DMS114 treated with DMSO at 0.1 percent for 48 hours (cell line): Measurements from ENCODE around the gene ZNF468.
"Not testable (repeated sequence)": the region's sequence is repeated elsewhere in the genome, so short reads cannot be mapped to it uniquely, and the experiment has no call there.

Experiments
- DNase-seq: peaks from one replicate; lab custom pipeline; 2025; ENCODE audit not compliant: unreplicated experiment; lab: John Stamatoyannopoulos, UW

Gene ZNF468

GRCh38 chr19:52857378-52858191, at the start of gene ZNF468:
Gene ZNF468 (minus strand): TSS chr19:52857619. CDS start chr19:52854272, 3,347 bp downstream.
- DNase-seq = peak; percentile 33

- not testable (repeated sequence) for DNase-seq
Measured at GRCh38 chr19:52904052-52904780, 46.8 kb upstream of the ZNF468 start.

GRCh38 chr19:52901842-52902241, 44.4 kb upstream of the ZNF468 start:
- DNase-seq = no peak

- DNase-seq = not testable (repeated sequence)
Measured at GRCh38 chr19:52898596-52898995, 41.2 kb upstream of the ZNF468 start.

GRCh38 chr19:52898101-52898500, 40.7 kb upstream of the ZNF468 start:
- DNase-seq = no peak

- DNase-seq = peak; percentile 86
Measured at GRCh38 chr19:52897138-52897935, 39.9 kb upstream of the ZNF468 start, which contains the start of gene ZNF320. Gene ZNF320 (minus strand): TSS chr19:52897635. CDS start chr19:52890255, 7,380 bp downstream.

- DNase-seq = peak; percentile 19
Measured at GRCh38 chr19:52896431-52897137, 39.2 kb upstream of the ZNF468 start.

GRCh38 chr19:52891336-52891735, 33.9 kb upstream of the ZNF468 start:
- no peak for DNase-seq

GRCh38 chr19:52889931-52890330, 32.5 kb upstream of the ZNF468 start:
- DNase-seq = no peak

GRCh38 chr19:52889076-52889475, 31.7 kb upstream of the ZNF468 start:
- DNase-seq = no peak

GRCh38 chr19:52880895-52881389, 23.5 kb upstream of the ZNF468 start:
- no peak for DNase-seq

- DNase-seq = not testable (repeated sequence)
Measured at GRCh38 chr19:52872996-52873395, 15.6 kb upstream of the ZNF468 start.

- DNase-seq = no peak
Measured at GRCh38 chr19:52871466-52871865, 14.0 kb upstream of the ZNF468 start.

GRCh38 chr19:52868031-52868430, 10.6 kb upstream of the ZNF468 start:
- DNase-seq = not testable (repeated sequence)

- not testable (repeated sequence) for DNase-seq
Measured at GRCh38 chr19:52856540-52857377, 660 bp downstream of the ZNF468 start.

- not testable (repeated sequence) for DNase-seq
Measured at GRCh38 chr19:52847352-52847751, 10.1 kb downstream of the ZNF468 start.

- DNase-seq = not testable (repeated sequence)
Measured at GRCh38 chr19:52840825-52841465, 16.5 kb downstream of the ZNF468 start.

- not testable (repeated sequence) for DNase-seq
Measured at GRCh38 chr19:52834289-52834688, 23.1 kb downstream of the ZNF468 start.

GRCh38 chr19:52833541-52833940, 23.9 kb downstream of the ZNF468 start:
- not testable (repeated sequence) for DNase-seq
